K562 (cell line): Measurements from ENCODE around the gene DLX3. TPM values are rescaled to one million over a fixed set of nuclear protein-coding genes. Genes with fewer than 3 reads are reported as not detected.

Experiments used
- GABPB1 ChIP-seq: sonication (generic); formaldehyde crosslinking; IDR thresholded peaks from 2 replicates; pipeline ENCODE4 v1.8.0; 2022; ENCODE audit warnings: mild to moderate bottlenecking, missing genetic modification reagents
- KDM2B ChIP-seq: fragments of 250-450 bp; sonication (Bioruptor Pico); IDR thresholded peaks from 2 replicates; pipeline ENCODE4 v1.8.0; 2021; ENCODE audit warnings: mild to moderate bottlenecking, moderate library complexity
- KLF16 ChIP-seq: IDR thresholded peaks from 2 replicates; pipeline ENCODE4 v1.6.1; 2016; ENCODE audit warnings: antibody characterized with exemption
- MCM3 ChIP-seq: fragments of 450-650 bp; IDR thresholded peaks from 2 replicates; pipeline ENCODE4 v1.6.1; 2016
- NRF1 ChIP-seq, 2 experiments: fragments of 450-650 bp; IDR thresholded peaks in 1 of 2; conservative IDR thresholded peaks in 1 of 2; 2 replicates each; pipeline ENCODE4 v1.6.1; 2014; ENCODE audit warnings: mild to moderate bottlenecking in 2 of 2
- PCBP1 ChIP-seq: fragments of 200-400 bp; formaldehyde crosslinking; IDR thresholded peaks from 2 replicates; pipeline ENCODE4 v1.6.1; 2018; ENCODE audit warnings: mild to moderate bottlenecking, low read depth, low read length; ENCODE audit not compliant: poor library complexity, severe bottlenecking
- PTBP1 ChIP-seq: fragments of 200-400 bp; formaldehyde crosslinking; IDR thresholded peaks from 2 replicates; pipeline ENCODE4 v1.6.1; 2017; ENCODE audit warnings: low read depth, low read length
- RAD21 ChIP-seq, 2 experiments: fragments of 250-450 bp in 1 of 2; fragments of 450-650 bp in 1 of 2; sonication (Bioruptor Pico) in 1 of 2; formaldehyde crosslinking in 1 of 2; IDR thresholded peaks in 1 of 2; conservative IDR thresholded peaks in 1 of 2; 2 replicates each; pipeline versions ENCODE4 v1.4.0 to v1.8.0; 2020 to 2022; ENCODE audit warnings: mild to moderate bottlenecking in 2 of 2, moderate library complexity in 1 of 2
- RBM25 ChIP-seq: fragments of 200-400 bp; formaldehyde crosslinking; IDR thresholded peaks from 2 replicates; pipeline ENCODE4 v1.6.1; 2018; ENCODE audit warnings: low read length, low read depth, moderate library complexity; ENCODE audit not compliant: severe bottlenecking
- RHOXF2B ChIP-seq: fragments of 250-450 bp; sonication (Bioruptor Pico); conservative IDR thresholded peaks from 2 replicates; pipeline ENCODE4 v1.5.1; 2021
- SRSF1 ChIP-seq: fragments of 200-400 bp; formaldehyde crosslinking; IDR thresholded peaks from 2 replicates; pipeline ENCODE4 v1.6.1; 2017; ENCODE audit warnings: mild to moderate bottlenecking, low read depth, low read length, moderate library complexity
- XRCC5 ChIP-seq: fragments of 200-400 bp; formaldehyde crosslinking; IDR thresholded peaks from 2 replicates; pipeline ENCODE4 v1.6.1; 2017; ENCODE audit warnings: low read depth, mild to moderate bottlenecking, low read length
- YY1 ChIP-seq, 3 experiments: IDR thresholded peaks; 2 replicates each; pipeline ENCODE4 v1.6.1; 2011; ENCODE audit warnings: low read length in 2 of 3, mild to moderate bottlenecking in 2 of 3, moderate library complexity in 2 of 3, borderline replicate concordance in 1 of 3, control low read depth in 1 of 3, low read depth in 1 of 3; ENCODE audit not compliant: insufficient read depth in 3 of 3, insufficient replicate concordance in 2 of 3, control insufficient read depth in 1 of 3, insufficient read length in 1 of 3; ENCODE audit errors: extremely low read depth in 1 of 3
- ZNF143 ChIP-seq: sonication (generic); formaldehyde crosslinking; IDR thresholded peaks from 2 replicates; pipeline ENCODE4 v1.9.0; 2022; ENCODE audit warnings: mild to moderate bottlenecking, missing genetic modification reagents
- ZNF184 ChIP-seq: sonication (generic); formaldehyde crosslinking; IDR thresholded peaks from 2 replicates; pipeline ENCODE4 v1.5.0; 2020; ENCODE audit warnings: missing genetic modification reagents
- ZNF24 ChIP-seq: fragments of 450-650 bp; IDR thresholded peaks from 2 replicates; pipeline ENCODE4 v1.6.1; 2016
- ZNF408 ChIP-seq: fragments of 250-450 bp; sonication (Bioruptor Pico); IDR thresholded peaks from 2 replicates; pipeline ENCODE4 v1.4.0; 2020; ENCODE audit warnings: low read depth, mild to moderate bottlenecking, moderate library complexity
- polyA plus RNA-seq, 8 experiments: library from polyadenylated mRNA; depleted of rRNA in 4 of 8; stranded (reverse) in 5 of 8; unstranded in 3 of 8; fragments of >200 nt; fragmentation: Nextera tagmentation in 2 of 8; fragmentation: Illumina TruSeq in 1 of 8; extraction: Ambion mirVana in 2 of 8; extraction: Trizol in 1 of 8; gene quantifications; 2 replicates each; pipeline versions ENCODE4 v1.2.1 to v1.2.3, GENCODE V29; 2011 to 2014; ENCODE audit warnings: inconsistent platforms in 1 of 8, missing spikeins in 1 of 8
- total RNA-seq, 7 experiments: library from RNA; depleted of rRNA in 6 of 7; stranded (reverse); fragments of >200 nt in 6 of 7; fragmentation: Illumina TruSeq in 2 of 7; extraction: Trizol in 2 of 7; gene quantifications; 2 replicates each; pipeline versions ENCODE4 v1.2.1 to v1.2.3, GENCODE V29; 2011 to 2021; ENCODE audit warnings: low replicate concordance in 1 of 7
- TF ChIP-seq, protein P1 (sequence below): fragments of 450-650 bp; formaldehyde crosslinking; IDR thresholded peaks from 2 replicates; pipeline ENCODE4 v1.4.0; 2020; ENCODE audit warnings: mild to moderate bottlenecking, mixed read lengths
- TF ChIP-seq, protein P2 (sequence below), 2 experiments: fragments of 450-650 bp; conservative IDR thresholded peaks; 2 replicates each; pipeline ENCODE4 v1.6.1; 2017; ENCODE audit warnings: mild to moderate bottlenecking in 2 of 2, moderate library complexity in 2 of 2
- TF ChIP-seq, protein P3 (sequence below): fragments of 450-650 bp; formaldehyde crosslinking; IDR thresholded peaks from 2 replicates; pipeline ENCODE4 v1.4.0; 2020; ENCODE audit warnings: mild to moderate bottlenecking, moderate library complexity
- TF ChIP-seq, protein P4 (sequence below), 2 experiments: fragments of 450-650 bp; IDR thresholded peaks; 2 replicates each; pipeline ENCODE4 v1.6.1; 2016
- TF ChIP-seq, protein P5 (sequence below): IDR thresholded peaks from 2 replicates; pipeline ENCODE4 v1.6.1; 2014; ENCODE audit warnings: antibody characterized with exemption

DLX3 gene
- total and polyA plus RNA-seq, 9 of the 15 experiments (the other 6 are each of a cell fraction or from before 2014, with no cell fraction given), result not detected

DNA sequence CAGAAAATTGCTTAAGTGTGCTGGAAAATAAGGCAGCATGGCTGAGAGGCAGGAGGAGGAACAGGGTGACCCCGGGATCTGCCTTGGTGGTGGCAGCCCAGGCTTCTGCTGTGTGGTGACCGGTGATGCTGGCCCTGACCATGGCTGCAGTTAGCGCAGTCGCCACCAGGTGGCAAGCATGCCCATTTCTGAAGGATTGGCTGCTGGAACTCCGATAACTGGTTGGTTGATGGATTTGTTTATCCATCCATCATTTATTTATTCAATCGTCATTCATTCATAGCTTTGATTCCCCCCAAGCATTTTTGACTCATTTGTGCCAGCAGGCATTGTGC lies 31.8 kb upstream of the DLX3 start (continued):
- TF ChIP-seq ZNF184 (CRISPR knock-in tag) (no peak), RBM25 (no peak), GABPB1 (CRISPR knock-in tag) (no peak), RAD21 (CRISPR knock-in tag; conservative IDR thresholded peaks at IDR 0.05 in 1 of 2, IDR thresholded peaks at IDR 0.05 in 1 of 2) (peak; percentile 69 to 92), PTBP1 (no peak), MCM3 (no peak), YY1 (IDR thresholded peaks at IDR 0.05; ENCODE audit: borderline replicate concordance in 1 of 3, control insufficient read depth in 1 of 3, extremely low read depth in 1 of 3, insufficient read depth in 3 of 3, insufficient read length in 1 of 3, insufficient replicate concordance in 2 of 3, low read depth in 1 of 3, low read length in 2 of 3) (no peak), PCBP1 (no peak), ZNF24 (no peak), NRF1 (conservative IDR thresholded peaks at IDR 0.05 in 1 of 2, IDR thresholded peaks at IDR 0.05 in 1 of 2) (no peak), XRCC5 (0 out of 2 replicates have a peak, but pooled peaks have one; percentile 60), KDM2B (CRISPR knock-in tag) (no peak), ZNF143 (CRISPR knock-in tag) (0 out of 2 replicates have a peak, but pooled peaks have one; percentile 20), KLF16 (0 out of 2 replicates have a peak, but pooled peaks have one; percentile 41), RHOXF2B (CRISPR knock-in tag) (no peak), SRSF1 (no peak), ZNF408 (CRISPR knock-in tag) (no peak)
- TF ChIP-seq, protein P1, sequence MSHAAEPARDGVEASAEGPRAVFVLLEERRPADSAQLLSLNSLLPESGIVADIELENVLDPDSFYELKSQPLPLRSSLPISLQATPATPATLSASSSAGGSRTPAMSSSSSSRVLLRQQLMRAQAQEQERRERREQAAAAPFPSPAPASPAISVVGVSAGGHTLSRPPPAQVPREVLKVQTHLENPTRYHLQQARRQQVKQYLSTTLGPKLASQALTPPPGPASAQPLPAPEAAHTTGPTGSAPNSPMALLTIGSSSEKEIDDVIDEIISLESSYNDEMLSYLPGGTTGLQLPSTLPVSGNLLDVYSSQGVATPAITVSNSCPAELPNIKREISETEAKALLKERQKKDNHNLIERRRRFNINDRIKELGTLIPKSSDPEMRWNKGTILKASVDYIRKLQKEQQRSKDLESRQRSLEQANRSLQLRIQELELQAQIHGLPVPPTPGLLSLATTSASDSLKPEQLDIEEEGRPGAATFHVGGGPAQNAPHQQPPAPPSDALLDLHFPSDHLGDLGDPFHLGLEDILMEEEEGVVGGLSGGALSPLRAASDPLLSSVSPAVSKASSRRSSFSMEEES, result no peak
- TF ChIP-seq, protein P2, sequence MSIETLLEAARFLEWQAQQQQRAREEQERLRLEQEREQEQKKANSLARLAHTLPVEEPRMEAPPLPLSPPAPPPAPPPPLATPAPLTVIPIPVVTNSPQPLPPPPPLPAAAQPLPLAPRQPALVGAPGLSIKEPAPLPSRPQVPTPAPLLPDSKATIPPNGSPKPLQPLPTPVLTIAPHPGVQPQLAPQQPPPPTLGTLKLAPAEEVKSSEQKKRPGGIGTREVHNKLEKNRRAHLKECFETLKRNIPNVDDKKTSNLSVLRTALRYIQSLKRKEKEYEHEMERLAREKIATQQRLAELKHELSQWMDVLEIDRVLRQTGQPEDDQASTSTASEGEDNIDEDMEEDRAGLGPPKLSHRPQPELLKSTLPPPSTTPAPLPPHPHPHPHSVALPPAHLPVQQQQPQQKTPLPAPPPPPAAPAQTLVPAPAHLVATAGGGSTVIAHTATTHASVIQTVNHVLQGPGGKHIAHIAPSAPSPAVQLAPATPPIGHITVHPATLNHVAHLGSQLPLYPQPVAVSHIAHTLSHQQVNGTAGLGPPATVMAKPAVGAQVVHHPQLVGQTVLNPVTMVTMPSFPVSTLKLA (conservative IDR thresholded peaks at IDR 0.05), result no peak
- TF ChIP-seq, protein P3, sequence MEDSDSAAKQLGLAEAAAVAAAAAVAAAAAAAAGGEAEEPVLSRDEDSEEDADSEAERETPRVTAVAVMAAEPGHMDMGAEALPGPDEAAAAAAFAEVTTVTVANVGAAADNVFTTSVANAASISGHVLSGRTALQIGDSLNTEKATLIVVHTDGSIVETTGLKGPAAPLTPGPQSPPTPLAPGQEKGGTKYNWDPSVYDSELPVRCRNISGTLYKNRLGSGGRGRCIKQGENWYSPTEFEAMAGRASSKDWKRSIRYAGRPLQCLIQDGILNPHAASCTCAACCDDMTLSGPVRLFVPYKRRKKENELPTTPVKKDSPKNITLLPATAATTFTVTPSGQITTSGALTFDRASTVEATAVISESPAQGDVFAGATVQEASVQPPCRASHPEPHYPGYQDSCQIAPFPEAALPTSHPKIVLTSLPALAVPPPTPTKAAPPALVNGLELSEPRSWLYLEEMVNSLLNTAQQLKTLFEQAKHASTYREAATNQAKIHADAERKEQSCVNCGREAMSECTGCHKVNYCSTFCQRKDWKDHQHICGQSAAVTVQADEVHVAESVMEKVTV (CRISPR knock-in tag), result peak; percentile 76
- TF ChIP-seq, protein P4, sequence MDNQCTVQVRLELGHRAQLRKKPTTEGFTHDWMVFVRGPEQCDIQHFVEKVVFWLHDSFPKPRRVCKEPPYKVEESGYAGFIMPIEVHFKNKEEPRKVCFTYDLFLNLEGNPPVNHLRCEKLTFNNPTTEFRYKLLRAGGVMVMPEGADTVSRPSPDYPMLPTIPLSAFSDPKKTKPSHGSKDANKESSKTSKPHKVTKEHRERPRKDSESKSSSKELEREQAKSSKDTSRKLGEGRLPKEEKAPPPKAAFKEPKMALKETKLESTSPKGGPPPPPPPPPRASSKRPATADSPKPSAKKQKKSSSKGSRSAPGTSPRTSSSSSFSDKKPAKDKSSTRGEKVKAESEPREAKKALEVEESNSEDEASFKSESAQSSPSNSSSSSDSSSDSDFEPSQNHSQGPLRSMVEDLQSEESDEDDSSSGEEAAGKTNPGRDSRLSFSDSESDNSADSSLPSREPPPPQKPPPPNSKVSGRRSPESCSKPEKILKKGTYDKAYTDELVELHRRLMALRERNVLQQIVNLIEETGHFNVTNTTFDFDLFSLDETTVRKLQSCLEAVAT (IDR thresholded peaks at IDR 0.05), result no peak
- TF ChIP-seq, protein P5, sequence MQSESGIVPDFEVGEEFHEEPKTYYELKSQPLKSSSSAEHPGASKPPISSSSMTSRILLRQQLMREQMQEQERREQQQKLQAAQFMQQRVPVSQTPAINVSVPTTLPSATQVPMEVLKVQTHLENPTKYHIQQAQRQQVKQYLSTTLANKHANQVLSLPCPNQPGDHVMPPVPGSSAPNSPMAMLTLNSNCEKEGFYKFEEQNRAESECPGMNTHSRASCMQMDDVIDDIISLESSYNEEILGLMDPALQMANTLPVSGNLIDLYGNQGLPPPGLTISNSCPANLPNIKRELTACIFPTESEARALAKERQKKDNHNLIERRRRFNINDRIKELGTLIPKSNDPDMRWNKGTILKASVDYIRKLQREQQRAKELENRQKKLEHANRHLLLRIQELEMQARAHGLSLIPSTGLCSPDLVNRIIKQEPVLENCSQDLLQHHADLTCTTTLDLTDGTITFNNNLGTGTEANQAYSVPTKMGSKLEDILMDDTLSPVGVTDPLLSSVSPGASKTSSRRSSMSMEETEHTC, result no peak
